Tibial nerve (tissue), 4 donors: ENCODE results near the gene AMOT.

Experiments used
- EP300 ChIP-seq, 2 donors: sonication (generic); formaldehyde crosslinking; IDR thresholded peaks; one replicate each; pipeline ENCODE4 v1.6.1; 2017; ENCODE audit warnings: antibody characterized with exemption in 2 of 2, mild to moderate bottlenecking in 1 of 2
- POLR2A ChIP-seq, 2 donors: fragments of 450-650 bp; IDR thresholded peaks; one replicate each; pipeline ENCODE4 v1.6.1; 2017; ENCODE audit warnings: antibody characterized with exemption in 2 of 2, mild to moderate bottlenecking in 2 of 2, moderate library complexity in 2 of 2
- TF ChIP-seq, protein P1 (sequence below), 5 experiments: fragments of 200-600 bp in 3 of 5; fragments of 450-650 bp in 2 of 5; sonication (generic) in 3 of 5; IDR thresholded peaks; one replicate each; pipeline ENCODE4 v1.5.1; 2016 to 2019; ENCODE audit warnings: antibody characterized with exemption in 5 of 5, mild to moderate bottlenecking in 3 of 5, moderate library complexity in 2 of 5

DNA sequence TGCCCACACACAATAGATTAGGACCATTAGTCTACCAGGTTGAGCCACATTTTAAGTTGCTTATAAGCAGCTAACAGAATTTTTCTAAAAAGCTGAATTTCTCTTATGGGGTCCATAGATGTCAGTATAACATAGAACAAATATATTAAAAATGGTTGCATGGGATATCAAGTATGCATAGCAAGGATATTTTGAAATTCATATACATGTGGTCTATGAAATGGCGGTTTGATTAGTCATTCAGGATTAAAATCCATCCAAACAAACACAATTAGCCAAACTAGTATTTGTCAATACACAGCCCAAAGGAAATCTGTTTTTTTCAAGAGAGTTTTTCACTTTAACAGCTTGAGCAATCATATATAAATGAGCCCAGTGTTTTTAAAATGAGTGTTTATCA, 33.5 kb upstream of the AMOT start:
- TF ChIP-seq POLR2A (IDR thresholded peaks at IDR 0.05) (no peak), EP300 (IDR thresholded peaks at IDR 0.05) (no peak)
- TF ChIP-seq, protein P1, sequence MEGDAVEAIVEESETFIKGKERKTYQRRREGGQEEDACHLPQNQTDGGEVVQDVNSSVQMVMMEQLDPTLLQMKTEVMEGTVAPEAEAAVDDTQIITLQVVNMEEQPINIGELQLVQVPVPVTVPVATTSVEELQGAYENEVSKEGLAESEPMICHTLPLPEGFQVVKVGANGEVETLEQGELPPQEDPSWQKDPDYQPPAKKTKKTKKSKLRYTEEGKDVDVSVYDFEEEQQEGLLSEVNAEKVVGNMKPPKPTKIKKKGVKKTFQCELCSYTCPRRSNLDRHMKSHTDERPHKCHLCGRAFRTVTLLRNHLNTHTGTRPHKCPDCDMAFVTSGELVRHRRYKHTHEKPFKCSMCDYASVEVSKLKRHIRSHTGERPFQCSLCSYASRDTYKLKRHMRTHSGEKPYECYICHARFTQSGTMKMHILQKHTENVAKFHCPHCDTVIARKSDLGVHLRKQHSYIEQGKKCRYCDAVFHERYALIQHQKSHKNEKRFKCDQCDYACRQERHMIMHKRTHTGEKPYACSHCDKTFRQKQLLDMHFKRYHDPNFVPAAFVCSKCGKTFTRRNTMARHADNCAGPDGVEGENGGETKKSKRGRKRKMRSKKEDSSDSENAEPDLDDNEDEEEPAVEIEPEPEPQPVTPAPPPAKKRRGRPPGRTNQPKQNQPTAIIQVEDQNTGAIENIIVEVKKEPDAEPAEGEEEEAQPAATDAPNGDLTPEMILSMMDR (IDR thresholded peaks at IDR 0.05) = no peak
